Keratinocyte (primary cell): Measurements from ENCODE around the gene HSP90AA1. TPM values are rescaled to one million over a fixed set of nuclear protein-coding genes. Genes with fewer than 3 reads are reported as not detected.

ENCODE experiments used
- DNase-seq: peaks from one replicate; pipeline ENCODE4 v3.0.0-alpha.2; 2011; ENCODE audit warnings: low read depth, missing footprints, low spot score
- FAIRE-seq: peaks from 2 replicates; lab custom pipeline; 2011; peaks lifted over from hg19 to GRCh38; lab: Jason Lieb, UNC
- H2AFZ ChIP-seq: 2 replicates; pipeline ENCODE4 v1.6.0; 2012; ENCODE audit warnings: low read length, control low read depth, inconsistent platforms; ENCODE audit not compliant: control insufficient read depth
- H3K27ac ChIP-seq: 2 replicates; pipeline ENCODE4 v1.5.1; 2011; ENCODE audit warnings: low read length; ENCODE audit not compliant: control insufficient read depth, insufficient read depth
- H3K27me3 ChIP-seq: 3 replicates; pipeline ENCODE4 v1.6.0; 2011; ENCODE audit warnings: low read length; ENCODE audit not compliant: control insufficient read depth, insufficient read depth; ENCODE audit errors: extremely low read depth
- H3K36me3 ChIP-seq, 2 experiments: 2 replicates in 1 of 2; 3 replicates in 1 of 2; pipeline ENCODE4 v1.5.1; 2011; ENCODE audit warnings: low read length in 2 of 2, mild to moderate bottlenecking in 1 of 2; ENCODE audit not compliant: control insufficient read depth in 2 of 2, insufficient read depth in 2 of 2; ENCODE audit errors: extremely low read depth in 1 of 2
- H3K4me1 ChIP-seq: 3 replicates; pipeline ENCODE4 v1.5.1; 2011; ENCODE audit warnings: low read length; ENCODE audit not compliant: control insufficient read depth, insufficient read depth; ENCODE audit errors: extremely low read depth
- H3K4me2 ChIP-seq: 3 replicates; pipeline ENCODE4 v1.6.0; 2011; ENCODE audit warnings: low read depth, low read length; ENCODE audit not compliant: control insufficient read depth, insufficient read depth; ENCODE audit errors: extremely low read depth
- H3K4me3 ChIP-seq, 3 experiments: fragments of 200-600 bp in 1 of 3; sonication (generic) in 1 of 3; 2 replicates in 2 of 3; 3 replicates in 1 of 3; pipeline ENCODE4 v1.5.1; 2011 to 2016; ENCODE audit warnings: low read length in 3 of 3, mild to moderate bottlenecking in 3 of 3, control low read depth in 2 of 3, inconsistent platforms in 1 of 3, low read depth in 1 of 3, mixed read lengths in 1 of 3, mixed run types in 1 of 3, moderate library complexity in 1 of 3; ENCODE audit not compliant: control insufficient read depth in 2 of 3, insufficient read depth in 2 of 3; ENCODE audit errors: extremely low read depth in 1 of 3
- H3K79me2 ChIP-seq: 2 replicates; pipeline ENCODE4 v1.6.0; 2012; ENCODE audit warnings: low read length; ENCODE audit not compliant: control insufficient read depth, insufficient read depth
- H3K9ac ChIP-seq: 3 replicates; pipeline ENCODE4 v1.6.0; 2011; ENCODE audit warnings: low read length; ENCODE audit not compliant: control insufficient read depth, insufficient read depth; ENCODE audit errors: extremely low read depth
- H3K9me1 ChIP-seq: 3 replicates; pipeline ENCODE4 v1.6.0; 2011; ENCODE audit warnings: low read length; ENCODE audit not compliant: control insufficient read depth, insufficient read depth; ENCODE audit errors: extremely low read depth
- H3K9me3 ChIP-seq: 2 replicates; pipeline ENCODE4 v1.5.1; 2012; ENCODE audit warnings: low read depth, low read length; ENCODE audit not compliant: control insufficient read depth
- H4K20me1 ChIP-seq: 3 replicates; pipeline ENCODE4 v1.6.0; 2011; ENCODE audit warnings: low read length; ENCODE audit not compliant: control insufficient read depth, insufficient read depth; ENCODE audit errors: extremely low read depth
- EZH2 ChIP-seq: IDR thresholded peaks from one replicate; pipeline ENCODE4 v1.6.1; 2012; ENCODE audit warnings: inconsistent platforms, mild to moderate bottlenecking, low read length, moderate library complexity
- dilution Hi-C: fragments of 300-500 bp; cut with MboI; formaldehyde crosslinking; loops from one replicate; pipeline ENCODE4 v1.7.0; 2020; ENCODE audit warnings: low sequenced_read_pairs; ENCODE audit not compliant: extremely low pct_ligation_motif_present
- polyA plus RNA-seq, 5 experiments: library from polyadenylated mRNA; depleted of rRNA in 3 of 5; stranded (reverse) in 3 of 5; stranded (forward) in 1 of 5; unstranded in 1 of 5; fragments of >200 nt; gene quantifications; 1 replicate in 1 of 5; 2 replicates in 3 of 5; 3 replicates in 1 of 5; pipeline versions ENCODE4 v1.2.1 to v1.2.3, GENCODE V29; 2011 to 2012; ENCODE audit warnings: missing spikeins in 2 of 5, low read depth in 1 of 5, low replicate concordance in 1 of 5
- TF ChIP-seq, protein P1 (sequence below), 3 experiments: IDR thresholded peaks in 1 of 3; conservative IDR thresholded peaks in 1 of 3; optimal IDR thresholded peaks in 1 of 3; 2 replicates in 2 of 3; 3 replicates in 1 of 3; pipeline versions ENCODE3 to v1.5.1; 2011; ENCODE audit warnings: low read length in 3 of 3, mild to moderate bottlenecking in 3 of 3, moderate library complexity in 2 of 3, control low read depth in 1 of 3, inconsistent platforms in 1 of 3; ENCODE audit not compliant: insufficient read depth in 2 of 3; ENCODE audit errors: extremely low read depth in 1 of 3

Gene HSP90AA1
- polyA plus RNA-seq, 1 donor (not counting 4 experiments of a cell fraction or from before 2014, with no cell fraction given): 898 TPM

DNA sequence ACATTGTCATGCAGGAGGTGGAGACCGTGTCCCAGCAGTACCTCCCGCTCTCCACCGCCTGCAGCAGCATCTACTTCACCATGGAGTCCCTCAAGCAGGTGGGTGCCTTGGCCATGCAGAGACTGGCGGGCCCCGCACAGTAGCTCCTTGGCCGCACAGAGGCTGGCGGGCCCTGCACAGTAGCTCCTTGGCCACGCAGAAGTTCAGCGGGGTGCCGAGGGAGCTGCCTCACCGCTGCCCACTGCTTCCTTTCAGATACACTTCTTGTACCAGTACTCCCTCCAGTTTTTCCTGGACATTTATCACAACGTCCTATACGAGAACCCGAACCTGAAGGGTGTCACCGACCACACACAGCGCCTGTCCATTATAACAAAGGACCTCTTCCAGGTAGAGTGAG, 47.7 kb downstream of the HSP90AA1 start:
- Histone ChIP-seq H3K27me3 (no peaks in the 10 kb centered on the region), H2AFZ (no peak overlapping the region), H3K9me1 (no peaks in the 10 kb centered on the region), H3K4me2 (no peak overlapping the region), H4K20me1 (no peaks in the 10 kb centered on the region), H3K27ac (no peak overlapping the region), H3K9ac (no peak overlapping the region), H3K4me3 (no peak overlapping the region), H3K4me1 (no peaks in the 10 kb centered on the region), H3K79me2 (no peaks in the 10 kb centered on the region), H3K9me3 (no peaks in the 10 kb centered on the region), H3K36me3 (peaks cover 62 to 71% of the 10 kb centered on the region in 2 experiments)
- DNase-seq: no peak
- dilution Hi-C loops: no loop called here
- no peak for FAIRE-seq
- no peak for TF ChIP-seq EZH2
- TF ChIP-seq, protein P1, sequence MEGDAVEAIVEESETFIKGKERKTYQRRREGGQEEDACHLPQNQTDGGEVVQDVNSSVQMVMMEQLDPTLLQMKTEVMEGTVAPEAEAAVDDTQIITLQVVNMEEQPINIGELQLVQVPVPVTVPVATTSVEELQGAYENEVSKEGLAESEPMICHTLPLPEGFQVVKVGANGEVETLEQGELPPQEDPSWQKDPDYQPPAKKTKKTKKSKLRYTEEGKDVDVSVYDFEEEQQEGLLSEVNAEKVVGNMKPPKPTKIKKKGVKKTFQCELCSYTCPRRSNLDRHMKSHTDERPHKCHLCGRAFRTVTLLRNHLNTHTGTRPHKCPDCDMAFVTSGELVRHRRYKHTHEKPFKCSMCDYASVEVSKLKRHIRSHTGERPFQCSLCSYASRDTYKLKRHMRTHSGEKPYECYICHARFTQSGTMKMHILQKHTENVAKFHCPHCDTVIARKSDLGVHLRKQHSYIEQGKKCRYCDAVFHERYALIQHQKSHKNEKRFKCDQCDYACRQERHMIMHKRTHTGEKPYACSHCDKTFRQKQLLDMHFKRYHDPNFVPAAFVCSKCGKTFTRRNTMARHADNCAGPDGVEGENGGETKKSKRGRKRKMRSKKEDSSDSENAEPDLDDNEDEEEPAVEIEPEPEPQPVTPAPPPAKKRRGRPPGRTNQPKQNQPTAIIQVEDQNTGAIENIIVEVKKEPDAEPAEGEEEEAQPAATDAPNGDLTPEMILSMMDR (optimal IDR thresholded peaks at IDR 0.05 in 1 of 3, IDR thresholded peaks at IDR 0.05 in 1 of 3, conservative IDR thresholded peaks at IDR 0.05 in 1 of 3; ENCODE audit: extremely low read depth in 1 of 3, insufficient read depth in 2 of 3, low read length in 3 of 3): no peak

DNA sequence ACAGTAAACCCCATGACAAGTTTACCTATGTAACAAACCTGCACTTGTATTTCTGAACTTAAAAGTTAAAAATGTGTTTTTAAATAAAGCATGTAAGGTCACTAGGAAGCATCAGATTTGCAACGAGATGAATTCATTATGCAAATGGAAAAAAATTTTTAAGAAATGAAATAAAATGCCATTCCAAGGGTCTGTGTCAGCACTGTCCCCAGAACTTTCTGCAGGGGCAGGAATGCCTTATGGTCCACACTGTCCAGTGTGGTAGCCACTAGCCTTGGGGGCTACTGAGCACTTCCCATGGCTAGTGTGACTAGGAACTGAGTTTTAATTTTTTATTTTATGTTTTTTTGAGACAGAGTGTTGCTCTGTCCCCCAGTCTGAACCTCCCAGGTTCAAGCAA, 49.2 kb downstream of the HSP90AA1 start:
- no peaks in the 10 kb centered on the region for H3K4me1 ChIP-seq
- H3K4me3 ChIP-seq: no peak overlapping the region
- H3K9me3 ChIP-seq: no peaks in the 10 kb centered on the region
- no peak overlapping the region for H2AFZ ChIP-seq
- H4K20me1 ChIP-seq: no peaks in the 10 kb centered on the region
- TF ChIP-seq EZH2: no peak
- TF ChIP-seq, protein P1 (optimal IDR thresholded peaks at IDR 0.05 in 1 of 3, IDR thresholded peaks at IDR 0.05 in 1 of 3, conservative IDR thresholded peaks at IDR 0.05 in 1 of 3; ENCODE audit: extremely low read depth in 1 of 3, insufficient read depth in 2 of 3, low read length in 3 of 3): no peak
- no peak for FAIRE-seq
- no peaks in the 10 kb centered on the region for H3K9me1 ChIP-seq
- no peak for DNase-seq
- H3K79me2 ChIP-seq: no peaks in the 10 kb centered on the region
- peaks cover 63 to 74% of the 10 kb centered on the region in 2 experiments for H3K36me3 ChIP-seq
- dilution Hi-C loops: no loop called here
- H3K4me2 ChIP-seq: no peak overlapping the region
- no peak overlapping the region for H3K9ac ChIP-seq
- H3K27me3 ChIP-seq: no peaks in the 10 kb centered on the region
- H3K27ac ChIP-seq: no peak overlapping the region
